Stimulated activated CD4-positive, alpha-beta T cell treated with anti-CD3 and anti-CD28 coated beads, TNF-alpha, amount 100 ng/mL, for 4 hours (primary cell): Measurements from ENCODE around the gene AKAP6.

Experiments used
- DNase-seq, 3 experiments: peaks; one replicate each; pipeline ENCODE4 v3.0.0-alpha.2; 2020; ENCODE audit warnings: low read depth in 3 of 3

AKAP6 gene

GRCh38 chr14:32480337-32480736, 151.2 kb downstream of the AKAP6 start:
- no peak for DNase-seq

DNA sequence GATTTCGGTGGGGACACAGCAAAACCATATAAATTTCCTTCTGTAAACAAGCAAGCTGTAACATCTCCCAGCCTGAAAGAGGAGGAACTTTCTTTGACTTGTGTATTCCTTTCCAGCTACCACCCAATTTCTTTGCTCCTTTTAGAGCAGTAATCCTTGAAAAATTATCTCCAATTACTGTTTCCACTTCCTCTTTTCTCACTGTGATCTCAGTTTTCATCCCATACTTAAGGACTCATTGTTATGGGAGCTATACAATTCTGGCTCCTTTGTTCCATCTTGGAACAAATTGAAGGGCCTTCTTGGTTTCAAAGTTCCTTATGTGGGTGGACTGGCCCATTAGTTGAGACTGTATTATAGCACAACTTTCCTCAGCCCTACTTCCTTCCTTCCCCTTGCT, 152.6 kb downstream of the AKAP6 start:
- no peak for DNase-seq

GRCh38 chr14:32491416-32492016, 162.4 kb downstream of the AKAP6 start:
- DNase-seq = no peak

DNA sequence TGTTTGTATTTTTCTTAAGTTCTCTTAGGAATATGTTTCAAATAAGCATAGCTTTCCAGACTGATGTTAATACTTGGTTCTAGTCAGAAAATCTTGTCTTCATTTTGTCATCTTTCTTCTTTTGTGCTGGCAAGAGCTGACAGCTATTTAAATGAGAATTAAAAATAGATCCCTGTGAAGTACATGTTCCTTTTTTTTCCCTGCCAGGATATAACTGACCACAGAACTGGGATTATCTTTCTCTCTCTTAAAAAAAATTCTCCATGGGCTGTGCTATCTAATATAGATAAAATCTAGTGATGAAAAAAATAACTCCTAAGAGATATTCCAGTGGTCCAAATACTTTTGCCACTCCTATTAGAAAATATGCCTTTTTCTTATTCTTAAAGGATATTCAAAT, 163.4 kb downstream of the AKAP6 start:
- no peak for DNase-seq

- DNase-seq = no peak
Observed at GRCh38 chr14:32494609-32495434, 165.7 kb downstream of the AKAP6 start.

DNA sequence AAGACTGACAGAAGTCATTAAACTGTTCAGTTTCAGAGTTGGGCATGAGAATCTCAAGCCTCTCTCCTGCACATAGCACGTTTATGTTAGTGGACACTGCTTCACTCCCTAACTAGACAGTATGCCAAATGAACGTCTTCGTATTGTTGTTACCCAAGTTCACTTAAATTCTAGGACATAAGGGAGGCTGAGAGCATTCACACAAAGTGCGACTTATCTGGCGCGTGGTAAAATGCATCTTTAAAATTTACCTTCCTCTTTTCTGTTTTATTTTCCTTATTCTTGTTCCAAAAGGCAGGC, 166.3 kb downstream of the AKAP6 start:
- no peak for DNase-seq

DNA sequence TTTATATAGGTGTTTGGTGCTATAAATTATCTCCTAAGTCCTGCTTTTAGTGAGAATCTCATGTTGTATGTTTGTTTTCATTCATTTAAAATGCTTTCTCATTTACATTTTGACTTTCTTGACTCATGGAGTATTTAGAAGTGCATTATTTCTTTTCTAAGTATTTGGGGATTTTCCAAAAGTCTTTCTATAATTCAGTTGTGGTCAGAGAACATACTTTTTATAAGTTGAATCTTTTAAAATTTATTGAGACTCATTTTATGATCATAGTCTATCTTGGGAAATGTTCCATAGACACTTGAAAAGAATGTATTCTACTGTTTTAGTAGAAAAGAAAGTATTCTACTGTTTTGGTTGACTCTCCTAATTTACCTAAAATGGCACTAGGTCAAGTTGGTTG, 168.2 kb downstream of the AKAP6 start:
- no peak for DNase-seq

DNA sequence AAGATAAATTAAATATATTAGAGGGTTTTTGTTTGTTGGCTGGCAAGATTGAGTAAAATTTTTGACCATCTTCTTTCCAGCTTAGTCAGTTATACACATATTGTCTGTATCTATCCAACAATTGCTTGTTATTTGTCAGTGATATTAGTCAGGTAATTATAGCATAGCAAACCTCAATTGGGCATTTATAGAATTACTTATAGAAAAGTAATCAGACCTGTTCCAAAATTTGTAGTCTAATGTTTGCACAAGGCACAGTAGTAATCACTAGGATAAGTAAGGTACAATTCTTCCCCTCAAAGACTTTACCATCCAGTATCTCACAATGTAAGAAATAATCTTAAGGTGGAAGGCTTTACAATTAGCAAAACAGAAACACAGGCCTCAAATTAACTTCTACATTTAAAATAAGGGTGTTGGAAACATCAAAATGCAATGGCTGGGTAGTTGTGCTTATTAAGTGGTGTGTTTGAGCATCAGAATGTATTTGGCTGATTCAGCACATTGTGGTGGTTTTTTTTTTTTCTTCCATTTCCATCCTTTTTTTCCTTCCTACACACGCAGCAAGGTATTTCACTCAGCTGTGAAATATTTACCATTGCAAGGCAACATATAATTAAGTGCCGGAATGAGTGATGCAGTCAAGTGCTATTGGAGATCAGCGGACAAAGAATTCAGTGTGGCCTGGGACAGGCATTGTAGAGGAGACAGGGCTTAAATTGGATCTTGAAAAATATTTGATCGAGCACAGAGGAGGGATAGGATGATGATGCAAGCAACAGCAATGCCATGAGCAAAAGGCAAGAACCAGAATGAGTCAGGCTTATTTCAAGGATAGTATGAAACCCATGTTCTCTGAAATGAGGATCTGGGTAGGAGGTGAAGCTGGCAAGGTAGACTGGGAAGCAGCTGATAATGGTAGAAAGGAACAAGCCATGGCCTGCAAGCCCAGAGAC, 178.2 kb downstream of the AKAP6 start:
- no peak for DNase-seq

- DNase-seq = no peak
Observed at GRCh38 chr14:32508281-32508680, 179.2 kb downstream of the AKAP6 start.

GRCh38 chr14:32509632-32510187, 180.6 kb downstream of the AKAP6 start:
- DNase-seq = no peak

GRCh38 chr14:32510815-32511214, 181.7 kb downstream of the AKAP6 start:
- no peak for DNase-seq

GRCh38 chr14:32512348-32512747, 183.2 kb downstream of the AKAP6 start:
- no peak for DNase-seq

DNA sequence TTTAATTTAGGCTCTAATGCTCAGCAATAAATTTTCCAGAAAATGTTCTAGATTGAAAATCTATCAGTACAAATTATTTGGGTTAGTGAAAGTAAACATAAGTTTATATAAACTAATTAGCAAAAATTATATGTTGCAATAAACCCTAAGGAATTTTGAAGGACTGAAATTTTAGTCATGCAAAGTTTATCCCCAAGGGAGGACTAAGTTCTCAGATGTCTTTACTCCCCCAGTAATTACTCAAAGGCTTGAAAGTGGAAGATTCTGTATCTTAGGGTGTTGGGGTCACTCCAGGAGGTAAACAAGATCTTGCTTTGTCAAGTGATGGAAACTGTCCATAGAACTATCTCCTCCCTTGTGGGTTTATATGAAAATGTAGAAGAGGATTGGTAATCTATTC, 183.7 kb downstream of the AKAP6 start:
- no peak for DNase-seq

- DNase-seq = no peak
Observed at GRCh38 chr14:32513571-32514009, 184.5 kb downstream of the AKAP6 start.

DNA sequence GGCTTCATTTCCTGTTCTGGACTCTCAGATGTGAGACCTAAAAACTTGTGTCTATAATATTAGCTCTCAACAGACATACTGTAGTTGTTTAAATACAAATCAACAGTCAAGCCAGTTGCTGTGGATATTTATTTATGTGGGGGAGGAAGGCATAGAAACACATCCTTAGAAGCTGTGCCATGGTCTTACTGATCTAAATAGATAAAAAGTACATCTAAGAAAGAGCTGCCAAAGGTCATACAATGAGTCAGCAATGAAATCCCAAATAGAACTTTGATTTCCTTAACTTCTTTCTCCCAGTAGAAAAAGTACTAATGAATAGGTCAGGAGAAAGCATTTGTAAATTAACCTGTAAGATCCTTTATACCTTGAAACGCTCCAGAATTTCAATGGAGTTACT, 185.1 kb downstream of the AKAP6 start:
- DNase-seq = no peak

GRCh38 chr14:32514681-32515080, 185.6 kb downstream of the AKAP6 start:
- no peak for DNase-seq

DNA sequence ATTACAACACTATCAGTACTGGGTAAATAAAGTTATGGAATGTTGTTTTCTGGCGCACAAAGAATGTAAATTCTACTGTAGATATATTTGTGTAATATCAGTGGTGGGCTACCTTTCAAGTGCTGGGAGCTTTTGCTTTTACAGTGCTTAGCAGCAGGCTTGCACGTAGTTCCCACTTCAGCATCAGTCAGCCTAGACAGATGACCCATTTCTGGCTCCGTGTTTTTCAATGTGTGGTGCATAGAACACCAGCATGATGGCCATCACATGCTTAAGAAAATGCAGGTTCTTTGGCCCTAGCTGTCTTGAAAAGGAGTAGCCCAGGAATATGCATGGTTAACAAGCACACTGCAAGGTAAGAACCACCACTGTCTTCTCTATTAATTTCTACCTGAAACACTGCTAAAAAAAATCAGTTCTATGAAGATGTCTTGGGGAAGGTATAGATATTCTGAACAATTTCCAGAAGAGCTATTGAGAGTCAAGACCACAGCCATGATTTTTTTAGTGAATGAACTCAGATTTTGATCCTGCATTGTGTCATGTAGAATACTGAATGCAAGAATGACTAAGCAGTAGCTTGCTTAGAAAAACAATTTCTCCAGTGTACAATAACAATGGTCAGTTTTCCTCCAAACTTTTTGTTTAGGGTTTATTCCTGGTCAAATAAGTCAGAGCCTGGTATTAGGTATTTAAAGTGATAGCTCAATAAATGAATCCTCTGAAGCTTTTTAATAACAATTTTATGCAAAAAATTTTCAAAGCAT, 195.7 kb downstream of the AKAP6 start:
- DNase-seq = no peak

- DNase-seq = no peak
Observed at GRCh38 chr14:32525591-32525990, 196.5 kb downstream of the AKAP6 start.

DNA sequence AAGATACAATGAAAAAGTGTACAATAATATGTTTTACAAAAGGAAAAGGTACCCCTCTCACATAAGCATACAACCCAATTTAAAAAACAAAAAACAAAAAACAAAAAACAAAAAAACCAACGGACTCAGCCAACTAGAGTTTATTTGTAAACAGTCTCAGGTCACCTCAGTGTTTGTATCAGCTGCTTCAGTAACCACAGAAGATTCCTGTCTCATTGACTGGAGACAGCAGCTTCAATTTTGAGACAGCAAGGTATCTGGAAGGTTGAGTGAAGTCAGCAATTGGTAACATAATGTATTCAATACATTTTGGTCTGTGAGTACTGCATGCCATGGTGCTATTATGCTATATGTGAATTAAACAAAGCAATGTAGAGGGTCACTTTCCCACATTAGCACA, 201.7 kb downstream of the AKAP6 start:
- no peak for DNase-seq

- DNase-seq = no peak
Observed at GRCh38 chr14:32531942-32532515, 202.9 kb downstream of the AKAP6 start.

GRCh38 chr14:32534145-32534544, 205.0 kb downstream of the AKAP6 start:
- no peak for DNase-seq
